Neural crest cell (in vitro differentiated cells): ENCODE results near the gene SLC6A11. TPM values are rescaled to one million over a fixed set of nuclear protein-coding genes. Genes with fewer than 3 reads are reported as not detected.

Source experiments
- DNase-seq: peaks from one replicate; pipeline ENCODE4 v3.0.0; 2021; ENCODE audit warnings: low read depth, mixed read lengths, low spot score
- H3K27ac Mint-ChIP-seq: one replicate; pipeline ENCODE4 v1.8.0; 2021; ENCODE audit warnings: mild to moderate bottlenecking, mixed read lengths; ENCODE audit not compliant: unreplicated experiment
- H3K27me3 Mint-ChIP-seq: 2 replicates; pipeline ENCODE4 v1.8.0; 2021; ENCODE audit warnings: low read depth, mild to moderate bottlenecking, mixed read lengths
- H3K36me3 Mint-ChIP-seq: 2 replicates; pipeline ENCODE4 v1.8.0; 2021; ENCODE audit warnings: low read depth, mild to moderate bottlenecking, mixed read lengths
- H3K4me1 Mint-ChIP-seq: 2 replicates; pipeline ENCODE4 v1.8.0; 2021; ENCODE audit warnings: mixed read lengths
- H3K4me3 Mint-ChIP-seq: one replicate; pipeline ENCODE4 v1.8.0; 2021; ENCODE audit warnings: mild to moderate bottlenecking, mixed read lengths
- H3K9me3 Mint-ChIP-seq: 2 replicates; pipeline ENCODE4 v1.8.0; 2021; ENCODE audit warnings: mixed read lengths
- CTCF ChIP-seq: fragments of 200-600 bp; sonication (generic); conservative IDR thresholded peaks from 2 replicates; pipeline ENCODE4 v1.5.0; 2021; ENCODE audit warnings: antibody characterized with exemption, mild to moderate bottlenecking
- total RNA-seq: library from RNA; stranded (reverse); gene quantifications from 2 replicates; pipeline ENCODE4 v1.2.1, GENCODE V29; 2021

The SLC6A11 gene
- total RNA-seq, 1 donor from 2014 or later = 2.1 TPM

GRCh38 chr3:10839167-10839566 is 23.1 kb downstream of the SLC6A11 start:
- Mint-ChIP-seq H3K27me3 (peaks cover 34% of the 10 kb centered on the region), H3K27ac (no peak overlapping the region), H3K9me3 (no peaks in the 10 kb centered on the region), H3K36me3 (no peaks in the 10 kb centered on the region), H3K4me3 (no peak overlapping the region), H3K4me1 (no peaks in the 10 kb centered on the region)
- DNase-seq = no peak
- TF ChIP-seq CTCF = no peak

GRCh38 chr3:10841100-10841499 is 25.1 kb downstream of the SLC6A11 start:
- no peaks in the 10 kb centered on the region for H3K36me3 Mint-ChIP-seq
- H3K9me3 Mint-ChIP-seq = no peaks in the 10 kb centered on the region
- H3K4me3 Mint-ChIP-seq = no peak overlapping the region
- no peaks in the 10 kb centered on the region for H3K4me1 Mint-ChIP-seq
- no peak for DNase-seq
- H3K27ac Mint-ChIP-seq = no peak overlapping the region
- peaks cover 38% of the 10 kb centered on the region for H3K27me3 Mint-ChIP-seq
- no peak for TF ChIP-seq CTCF

GRCh38 chr3:10843378-10843777 is 27.4 kb downstream of the SLC6A11 start:
- H3K36me3 Mint-ChIP-seq = no peaks in the 10 kb centered on the region
- peaks cover 38% of the 10 kb centered on the region for H3K27me3 Mint-ChIP-seq
- H3K4me1 Mint-ChIP-seq = no peaks in the 10 kb centered on the region

GRCh38 chr3:10845001-10845761 is 29.2 kb downstream of the SLC6A11 start:
- Mint-ChIP-seq H3K36me3 (no peaks in the 10 kb centered on the region), H3K27ac (no peak overlapping the region), H3K4me1 (peaks cover under 1% of the 10 kb centered on the region), H3K4me3 (no peak overlapping the region), H3K27me3 (peaks cover 26% of the 10 kb centered on the region), H3K9me3 (no peaks in the 10 kb centered on the region)
- TF ChIP-seq CTCF = no peak
- DNase-seq = no peak

More at GRCh38 chr3:10843378-10843777, 27.4 kb downstream of the SLC6A11 start:
- Mint-ChIP-seq H3K9me3 (no peaks in the 10 kb centered on the region), H3K27ac (no peak overlapping the region), H3K4me3 (no peak overlapping the region)
- DNase-seq = no peak
- TF ChIP-seq CTCF = no peak

- peaks cover 26% of the 10 kb centered on the region for H3K27me3 Mint-ChIP-seq
- H3K36me3 Mint-ChIP-seq = no peaks in the 10 kb centered on the region
- no peak for TF ChIP-seq CTCF
- H3K9me3 Mint-ChIP-seq = no peaks in the 10 kb centered on the region
- peaks cover 9% of the 10 kb centered on the region for H3K4me1 Mint-ChIP-seq
- H3K4me3 Mint-ChIP-seq = no peak overlapping the region
- DNase-seq = no peak
- H3K27ac Mint-ChIP-seq = no peak overlapping the region
Measured at GRCh38 chr3:10845839-10846656, 30.0 kb downstream of the SLC6A11 start.
